HCT116 (cell line): ENCODE measurements around the gene ANTXRL.

Source experiments
- CBX3 ChIP-seq: IDR thresholded peaks from 2 replicates; pipeline ENCODE4 v1.6.1; 2012; ENCODE audit warnings: low read depth
- CTCF ChIP-seq, 3 experiments: fragments of 200-600 bp in 1 of 3; sonication (generic) in 1 of 3; IDR thresholded peaks in 2 of 3; conservative IDR thresholded peaks in 1 of 3; 2 replicates each; pipeline ENCODE4 v1.5.1; 2012 to 2017; ENCODE audit warnings: low read depth in 2 of 3, low read length in 2 of 3, antibody characterized with exemption in 1 of 3, borderline replicate concordance in 1 of 3, control low read depth in 1 of 3, mild to moderate bottlenecking in 1 of 3, mixed read lengths in 1 of 3, mixed run types in 1 of 3, moderate library complexity in 1 of 3; ENCODE audit not compliant: insufficient read depth in 1 of 3
- EZH2phosphoT487 ChIP-seq: fragments of 200-600 bp; IDR thresholded peaks from 2 replicates; pipeline ENCODE4 v1.6.1; 2018; ENCODE audit warnings: antibody characterized with exemption, borderline replicate concordance
- JUND ChIP-seq: IDR thresholded peaks from 2 replicates; pipeline ENCODE4 v1.6.1; 2012
- MAX ChIP-seq: IDR thresholded peaks from 2 replicates; pipeline ENCODE4 v1.6.1; 2012
- POLR2A ChIP-seq: IDR thresholded peaks from 2 replicates; pipeline ENCODE4 v1.7.0; 2011; ENCODE audit warnings: borderline replicate concordance; ENCODE audit not compliant: insufficient read depth, insufficient read length; ENCODE audit errors: extremely low read depth
- POLR2AphosphoS5 ChIP-seq: IDR thresholded peaks from 2 replicates; pipeline ENCODE4 v1.6.1; 2011; ENCODE audit warnings: mild to moderate bottlenecking, low read depth, low read length, moderate library complexity
- REST ChIP-seq: IDR thresholded peaks from 2 replicates; pipeline ENCODE4 v1.6.1; 2012; ENCODE audit warnings: low read depth
- SIN3A ChIP-seq: IDR thresholded peaks from 2 replicates; pipeline ENCODE4 v1.6.1; 2012; ENCODE audit warnings: low read depth
- SRF ChIP-seq: IDR thresholded peaks from 2 replicates; pipeline ENCODE4 v1.6.1; 2012; ENCODE audit warnings: low read depth
- ZFX ChIP-seq: fragments of 450-650 bp; IDR thresholded peaks from 2 replicates; pipeline ENCODE4 v1.6.1; 2017
- ZNF274 ChIP-seq: fragments of 200-500 bp; sonication (Bioruptor generic); IDR thresholded peaks from 2 replicates; pipeline ENCODE4 v1.6.1; 2014; ENCODE audit warnings: mild to moderate bottlenecking, low read depth, low read length, inconsistent platforms

- no peak for TF ChIP-seq CTCF (IDR thresholded peaks at IDR 0.05 in 2 of 3, conservative IDR thresholded peaks at IDR 0.05 in 1 of 3; ENCODE audit: borderline replicate concordance in 1 of 3, insufficient read depth in 1 of 3, low read depth in 2 of 3, low read length in 2 of 3)
- no peak for TF ChIP-seq POLR2A
- no peak for TF ChIP-seq POLR2AphosphoS5
- TF ChIP-seq JUND, result no peak
- TF ChIP-seq REST, result no peak
- TF ChIP-seq EZH2phosphoT487, result no peak
- TF ChIP-seq CBX3, result no peak
- no peak for TF ChIP-seq SIN3A
- TF ChIP-seq ZNF274, result no peak
- no peak for TF ChIP-seq MAX
- TF ChIP-seq SRF, result no peak
- TF ChIP-seq ZFX, result no peak
These were observed 11.9 kb downstream of the ANTXRL start for GRCh38 chr10:46298477-46299285.
